HCT116 (cell line): ENCODE measurements around the gene ILDR1.

Experiments
- CBX3 ChIP-seq: IDR thresholded peaks from 2 replicates; pipeline ENCODE4 v1.6.1; 2012; ENCODE audit warnings: low read depth
- CTCF ChIP-seq, 3 experiments: fragments of 200-600 bp in 1 of 3; sonication (generic) in 1 of 3; IDR thresholded peaks in 2 of 3; conservative IDR thresholded peaks in 1 of 3; 2 replicates each; pipeline ENCODE4 v1.5.1; 2012 to 2017; ENCODE audit warnings: low read depth in 2 of 3, low read length in 2 of 3, antibody characterized with exemption in 1 of 3, borderline replicate concordance in 1 of 3, control low read depth in 1 of 3, mild to moderate bottlenecking in 1 of 3, mixed read lengths in 1 of 3, mixed run types in 1 of 3, moderate library complexity in 1 of 3; ENCODE audit not compliant: insufficient read depth in 1 of 3
- EZH2phosphoT487 ChIP-seq: fragments of 200-600 bp; IDR thresholded peaks from 2 replicates; pipeline ENCODE4 v1.6.1; 2018; ENCODE audit warnings: antibody characterized with exemption, borderline replicate concordance
- POLR2A ChIP-seq: IDR thresholded peaks from 2 replicates; pipeline ENCODE4 v1.7.0; 2011; ENCODE audit warnings: borderline replicate concordance; ENCODE audit not compliant: insufficient read depth, insufficient read length; ENCODE audit errors: extremely low read depth

GRCh38 chr3:122031123-122031468 is 9.0 kb upstream of the ILDR1 start:
- no peak for TF ChIP-seq CTCF (IDR thresholded peaks at IDR 0.05 in 2 of 3, conservative IDR thresholded peaks at IDR 0.05 in 1 of 3; ENCODE audit: borderline replicate concordance in 1 of 3, insufficient read depth in 1 of 3, low read depth in 2 of 3, low read length in 2 of 3)
- no peak for TF ChIP-seq CBX3
- no peak for TF ChIP-seq EZH2phosphoT487
- no peak for TF ChIP-seq POLR2A
